Mucosa of rectum (tissue), 2 donors: ENCODE results near the gene NLGN3.

Experiments used
- H3K27ac ChIP-seq, 2 donors: one replicate each; pipeline ENCODE4 v1.7.0; 2013; ENCODE audit warnings: inconsistent platforms in 2 of 2, low read depth in 2 of 2, low read length in 2 of 2
- H3K27me3 ChIP-seq, 2 donors: one replicate each; pipeline ENCODE4 v1.7.0; 2013; ENCODE audit warnings: low read length in 2 of 2; ENCODE audit not compliant: control insufficient read depth in 2 of 2, insufficient read depth in 2 of 2
- H3K36me3 ChIP-seq, 2 donors: one replicate each; pipeline ENCODE4 v1.7.0; 2013; ENCODE audit warnings: low read length in 2 of 2; ENCODE audit not compliant: control insufficient read depth in 2 of 2, insufficient read depth in 2 of 2
- H3K4me1 ChIP-seq, 2 donors: one replicate each; pipeline ENCODE4 v1.7.0; 2013; ENCODE audit warnings: low read length in 2 of 2, mild to moderate bottlenecking in 1 of 2; ENCODE audit not compliant: control insufficient read depth in 2 of 2, insufficient read depth in 2 of 2
- H3K4me3 ChIP-seq, 2 donors: one replicate each; pipeline ENCODE4 v1.7.0; 2013; ENCODE audit warnings: low read length in 2 of 2
- H3K9ac ChIP-seq, 2 donors: one replicate each; pipeline ENCODE4 v1.7.0; 2013; ENCODE audit warnings: low read length in 2 of 2, low read depth in 1 of 2, mild to moderate bottlenecking in 1 of 2
- H3K9me3 ChIP-seq, 2 donors: one replicate each; pipeline ENCODE4 v1.7.0; 2013; ENCODE audit warnings: low read length in 2 of 2; ENCODE audit not compliant: control insufficient read depth in 2 of 2
- donor health status: healthy.
- donor health status: Normal muscosa, but diverticular disease.

Gene NLGN3

DNA sequence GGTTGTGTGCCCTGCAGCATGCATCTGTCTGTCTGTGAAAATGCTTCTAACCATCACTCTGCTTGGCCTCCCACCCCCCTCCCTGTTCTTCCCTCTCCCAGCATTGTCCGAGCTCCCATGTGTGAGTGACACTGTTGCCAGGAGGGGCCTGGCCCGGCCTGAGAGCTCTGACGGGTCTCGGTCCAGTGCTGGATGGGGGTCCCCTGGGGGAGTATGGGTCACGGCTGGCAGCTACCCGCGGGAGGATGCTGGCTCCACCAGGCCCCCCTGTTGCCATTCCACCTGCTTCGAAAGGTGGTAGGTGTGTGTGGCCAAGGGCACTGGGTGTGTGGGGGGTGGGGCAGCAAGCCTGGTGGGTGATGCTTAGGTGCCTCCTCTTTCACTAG, 3.6 kb downstream of the NLGN3 start:
- no peak overlapping the region for H3K9ac ChIP-seq
- no peaks in the 10 kb centered on the region for H3K9me3 ChIP-seq
- peaks cover 0 to 2% of the 10 kb centered on the region in 2 donors for H3K4me1 ChIP-seq
- H3K4me3 ChIP-seq: no peak overlapping the region
- H3K27me3 ChIP-seq: peaks cover 0 to 8% of the 10 kb centered on the region in 2 donors
- H3K36me3 ChIP-seq: no peaks in the 10 kb centered on the region
- H3K27ac ChIP-seq: no peak overlapping the region

DNA sequence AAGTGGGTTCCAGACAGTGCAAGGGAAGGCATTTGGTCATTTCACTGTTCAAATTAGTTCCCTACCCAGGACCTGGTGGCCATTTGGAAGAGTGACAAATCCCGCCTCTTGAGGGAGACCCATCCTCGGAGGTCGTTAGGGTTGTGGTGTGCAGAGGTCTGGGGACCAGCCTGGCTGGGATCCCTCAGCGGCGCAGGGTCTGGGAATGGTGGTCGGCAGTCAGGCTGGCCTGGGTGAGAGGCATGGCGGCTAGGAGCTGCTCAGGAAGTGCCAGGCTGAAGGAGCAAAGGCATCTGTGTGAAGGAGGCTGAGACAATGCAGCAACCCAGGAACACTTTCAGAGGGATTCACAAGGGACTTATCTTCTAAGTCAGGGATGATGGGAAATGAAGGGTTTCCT, 6.7 kb downstream of the NLGN3 start:
- H3K27me3 ChIP-seq: peaks cover 1 to 3% of the 10 kb centered on the region in 2 donors
- peaks cover 0 to 2% of the 10 kb centered on the region in 2 donors for H3K4me1 ChIP-seq
- H3K36me3 ChIP-seq: no peaks in the 10 kb centered on the region
- no peak overlapping the region for H3K9ac ChIP-seq
- no peak overlapping the region for H3K27ac ChIP-seq
- H3K9me3 ChIP-seq: no peaks in the 10 kb centered on the region
- no peak overlapping the region for H3K4me3 ChIP-seq

DNA sequence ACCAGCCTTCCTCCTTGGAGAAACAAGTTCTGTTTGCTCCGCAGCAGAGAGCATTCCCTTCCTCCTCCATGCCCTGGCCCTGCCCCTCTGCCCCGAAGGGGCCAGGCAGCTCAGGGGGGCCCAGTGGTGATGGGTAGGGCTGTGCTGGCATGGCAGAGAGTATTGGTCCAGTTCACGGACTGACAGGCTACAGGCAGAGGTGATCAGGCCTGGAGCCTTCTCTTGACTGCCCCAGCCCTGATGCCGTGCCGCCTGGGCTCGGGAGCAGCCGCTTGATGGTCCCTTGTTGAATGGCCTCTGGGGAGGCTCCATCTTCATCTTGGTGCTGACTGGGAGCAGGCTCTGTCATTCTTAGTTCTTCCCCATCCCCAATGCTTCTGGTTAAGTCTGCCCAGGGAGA, 9.6 kb downstream of the NLGN3 start:
- Histone ChIP-seq H3K36me3 (no peaks in the 10 kb centered on the region), H3K27ac (no peak overlapping the region), H3K9me3 (no peaks in the 10 kb centered on the region), H3K4me1 (no peaks in the 10 kb centered on the region), H3K27me3 (peaks cover 1 to 3% of the 10 kb centered on the region in 2 donors), H3K4me3 (no peak overlapping the region), H3K9ac (no peak overlapping the region)

DNA sequence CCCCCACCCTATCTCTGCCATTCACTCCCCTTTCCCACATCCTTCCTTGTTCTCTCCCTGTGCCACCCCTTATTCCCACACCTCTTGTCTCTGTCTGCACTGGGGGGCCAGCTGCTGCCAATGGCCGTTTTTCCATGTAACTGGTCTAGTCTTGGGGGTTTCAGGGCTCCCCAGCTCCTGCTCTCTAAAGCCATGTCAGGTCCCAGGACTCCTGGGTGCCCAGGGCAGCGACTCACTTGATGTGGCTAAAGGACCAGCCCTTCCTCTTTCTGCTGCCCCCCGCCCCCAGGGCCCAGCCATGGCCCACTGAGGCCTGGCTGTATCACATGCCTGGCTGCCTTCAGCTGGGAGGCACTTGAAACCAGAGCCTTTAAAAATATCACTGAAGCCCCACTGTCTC, 10.0 kb downstream of the NLGN3 start:
- Histone ChIP-seq H3K9ac (no peak overlapping the region), H3K36me3 (no peaks in the 10 kb centered on the region), H3K9me3 (no peaks in the 10 kb centered on the region), H3K27ac (no peak overlapping the region), H3K27me3 (peaks cover 1 to 3% of the 10 kb centered on the region in 2 donors), H3K4me1 (no peaks in the 10 kb centered on the region), H3K4me3 (no peak overlapping the region)

DNA sequence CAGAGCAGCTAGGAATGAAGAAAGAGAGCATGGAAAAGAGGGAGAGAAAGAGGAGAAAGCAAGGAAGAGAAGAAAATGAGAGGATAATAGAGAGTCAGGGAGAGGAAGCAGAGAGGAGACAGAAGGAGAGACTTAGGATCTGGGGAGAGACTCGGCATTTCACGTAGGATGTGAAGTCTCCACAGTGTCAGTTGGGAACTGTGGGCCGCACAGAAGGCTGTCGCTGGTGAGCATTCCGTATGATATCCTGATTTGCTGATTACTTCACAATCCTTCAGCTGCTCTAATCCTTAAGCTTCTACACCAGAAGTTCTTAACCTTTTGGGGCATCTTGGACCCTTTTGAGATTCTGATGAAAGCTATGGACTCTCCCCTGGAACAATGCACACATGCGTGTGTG, 14.0 kb downstream of the NLGN3 start:
- Histone ChIP-seq H3K4me1 (no peaks in the 10 kb centered on the region), H3K36me3 (no peaks in the 10 kb centered on the region), H3K27ac (no peak overlapping the region), H3K9me3 (no peaks in the 10 kb centered on the region), H3K9ac (no peak overlapping the region), H3K27me3 (peaks cover 0 to 1% of the 10 kb centered on the region in 2 donors), H3K4me3 (no peak overlapping the region)

DNA sequence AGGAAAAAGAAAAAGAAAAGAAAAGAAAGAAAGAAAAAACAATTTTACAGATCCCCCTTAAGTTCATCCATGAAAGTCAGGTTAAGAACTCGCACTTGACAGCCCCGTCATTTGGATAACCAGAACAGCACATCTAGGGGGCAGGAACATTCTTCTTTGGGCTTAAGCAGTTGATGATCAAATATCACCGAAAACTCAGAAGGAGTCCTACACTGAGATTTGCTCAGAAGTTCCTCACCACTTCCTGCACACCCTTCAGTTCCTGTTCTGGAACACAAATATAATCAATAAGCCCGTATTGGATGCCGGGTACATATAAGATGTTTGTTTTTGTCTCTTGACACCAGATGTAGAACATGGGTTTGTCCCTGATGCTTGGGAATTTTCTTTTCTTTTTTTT, 14.7 kb downstream of the NLGN3 start:
- no peak overlapping the region for H3K9ac ChIP-seq
- H3K27ac ChIP-seq: no peak overlapping the region
- H3K4me1 ChIP-seq: no peaks in the 10 kb centered on the region
- no peaks in the 10 kb centered on the region for H3K9me3 ChIP-seq
- H3K4me3 ChIP-seq: no peak overlapping the region
- peaks cover 0 to 1% of the 10 kb centered on the region in 2 donors for H3K27me3 ChIP-seq
- no peaks in the 10 kb centered on the region for H3K36me3 ChIP-seq

DNA sequence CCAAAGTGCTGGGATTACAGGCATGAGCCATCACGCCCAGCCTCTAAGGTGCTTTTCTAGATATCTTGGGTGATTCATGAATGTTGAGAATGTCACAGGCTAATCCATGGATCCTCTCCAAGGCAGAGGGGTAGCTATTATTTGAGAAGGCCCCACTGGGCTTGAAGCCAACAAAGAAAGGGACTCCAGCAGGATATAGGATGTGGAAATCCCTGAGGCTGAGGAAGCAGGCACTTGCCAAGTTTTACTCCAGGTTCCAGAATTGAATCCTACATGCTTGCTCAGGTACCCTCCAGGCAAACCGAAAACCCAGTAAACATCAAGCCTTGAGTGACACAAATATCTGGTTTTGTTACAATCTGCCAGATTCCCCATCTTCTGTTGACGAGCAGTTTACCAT, 15.8 kb downstream of the NLGN3 start:
- H3K9ac ChIP-seq: no peak overlapping the region
- H3K36me3 ChIP-seq: no peaks in the 10 kb centered on the region
- peaks cover 0 to 1% of the 10 kb centered on the region in 2 donors for H3K27me3 ChIP-seq
- no peak overlapping the region for H3K4me3 ChIP-seq
- no peak overlapping the region for H3K27ac ChIP-seq
- no peaks in the 10 kb centered on the region for H3K4me1 ChIP-seq
- H3K9me3 ChIP-seq: no peaks in the 10 kb centered on the region

DNA sequence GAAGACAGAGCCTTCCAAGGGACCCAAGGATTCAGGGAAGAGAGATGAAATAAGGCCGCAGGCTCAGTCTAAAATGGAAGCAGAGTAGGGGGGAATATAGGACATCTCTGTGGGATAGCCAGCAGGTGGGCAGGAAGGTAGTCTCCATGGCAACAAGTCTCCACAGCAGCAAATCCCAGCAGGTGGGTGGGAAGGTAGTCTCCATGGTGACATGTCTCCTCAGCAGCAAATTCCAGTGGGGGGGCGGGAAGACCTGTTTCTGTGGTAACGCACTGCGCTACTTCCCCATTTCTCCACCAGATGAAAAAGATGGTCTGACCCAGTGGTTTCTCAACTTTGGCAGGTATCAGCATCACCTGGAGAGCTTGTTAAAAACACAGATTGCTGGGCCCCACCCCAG, 18.3 kb downstream of the NLGN3 start:
- no peaks in the 10 kb centered on the region for H3K4me1 ChIP-seq
- H3K27me3 ChIP-seq: no peaks in the 10 kb centered on the region
- no peak overlapping the region for H3K4me3 ChIP-seq
- H3K36me3 ChIP-seq: no peaks in the 10 kb centered on the region
- no peak overlapping the region for H3K27ac ChIP-seq
- no peaks in the 10 kb centered on the region for H3K9me3 ChIP-seq
- H3K9ac ChIP-seq: no peak overlapping the region

DNA sequence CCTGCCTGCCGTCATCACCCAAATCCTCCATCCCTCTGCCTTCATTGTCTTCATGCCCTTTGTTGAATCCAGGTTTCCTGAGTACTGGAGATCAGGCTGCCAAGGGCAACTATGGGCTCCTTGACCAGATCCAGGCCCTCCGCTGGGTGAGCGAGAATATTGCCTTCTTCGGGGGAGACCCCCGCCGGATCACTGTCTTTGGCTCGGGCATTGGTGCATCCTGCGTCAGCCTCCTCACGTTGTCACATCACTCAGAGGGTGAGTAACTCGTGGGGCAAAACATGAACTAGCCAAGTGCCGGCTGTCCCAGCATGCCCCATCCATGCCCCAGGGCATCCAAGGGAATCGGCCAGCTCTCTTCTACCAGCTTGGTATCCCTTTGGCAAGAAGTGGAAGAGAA, 19.4 kb downstream of the NLGN3 start:
- H3K27ac ChIP-seq: no peak overlapping the region
- no peak overlapping the region for H3K4me3 ChIP-seq
- no peak overlapping the region for H3K9ac ChIP-seq
- no peaks in the 10 kb centered on the region for H3K27me3 ChIP-seq
- no peaks in the 10 kb centered on the region for H3K9me3 ChIP-seq
- no peaks in the 10 kb centered on the region for H3K4me1 ChIP-seq
- no peaks in the 10 kb centered on the region for H3K36me3 ChIP-seq

DNA sequence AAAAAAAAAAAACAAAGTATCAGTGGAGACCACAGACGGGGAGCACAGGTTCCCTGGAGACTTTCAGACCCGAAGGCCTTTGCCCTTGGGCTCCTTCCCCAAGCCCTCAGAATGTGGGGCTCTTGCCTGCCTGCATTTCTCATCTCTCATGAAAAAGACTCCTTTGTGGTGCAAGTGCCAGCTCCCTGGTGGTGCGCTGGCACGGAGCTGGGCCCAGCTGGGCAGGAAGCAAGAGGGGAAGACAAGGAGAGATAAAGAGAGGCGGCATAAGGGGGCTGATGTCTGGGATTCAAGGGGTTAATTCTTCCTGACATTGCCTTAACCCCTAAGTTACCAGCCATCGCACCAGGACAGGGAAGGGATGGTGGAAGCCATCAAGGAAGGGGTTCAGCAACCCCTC, 21.8 kb downstream of the NLGN3 start:
- no peak overlapping the region for H3K27ac ChIP-seq
- H3K27me3 ChIP-seq: no peaks in the 10 kb centered on the region
- H3K36me3 ChIP-seq: no peaks in the 10 kb centered on the region
- no peaks in the 10 kb centered on the region for H3K9me3 ChIP-seq
- no peak overlapping the region for H3K4me3 ChIP-seq
- no peak overlapping the region for H3K9ac ChIP-seq
- no peaks in the 10 kb centered on the region for H3K4me1 ChIP-seq
